Endodermal cell (in vitro differentiated cells): ENCODE data around the gene ATRX. TPM values are rescaled to one million over a fixed set of nuclear protein-coding genes. Genes with fewer than 3 reads are reported as not detected.

Experiments used
- DNase-seq: peaks from one replicate; pipeline ENCODE4 v3.0.0-alpha.2; 2017
- H3K27ac ChIP-seq: 2 replicates; pipeline ENCODE4 v1.5.1; 2013; ENCODE audit warnings: mild to moderate bottlenecking, low read depth, low read length, moderate library complexity
- H3K27me3 ChIP-seq: 2 replicates; pipeline ENCODE4 v1.6.1; 2013; ENCODE audit warnings: mild to moderate bottlenecking, low read length, moderate library complexity; ENCODE audit not compliant: insufficient read depth, control insufficient read depth, poor library complexity, severe bottlenecking
- H3K36me3 ChIP-seq: 2 replicates; pipeline ENCODE4 v1.7.0; 2013; ENCODE audit warnings: mild to moderate bottlenecking, low read length, moderate library complexity; ENCODE audit not compliant: control insufficient read depth, insufficient read depth
- H3K4me1 ChIP-seq: one replicate; pipeline ENCODE4 v1.7.0; 2013; ENCODE audit warnings: low read length; ENCODE audit not compliant: control insufficient read depth, insufficient read depth
- H3K4me3 ChIP-seq: 2 replicates; pipeline ENCODE4 v1.5.1; 2013; ENCODE audit warnings: mild to moderate bottlenecking, low read length, moderate library complexity
- H3K9ac ChIP-seq: 2 replicates; pipeline ENCODE4 v1.6.1; 2013; ENCODE audit warnings: mild to moderate bottlenecking, low read length, moderate library complexity; ENCODE audit not compliant: poor library complexity, severe bottlenecking; ENCODE audit errors: extremely low read depth
- H3K9me3 ChIP-seq: 2 replicates; pipeline ENCODE4 v1.6.1; 2013; ENCODE audit warnings: mild to moderate bottlenecking, low read length, moderate library complexity; ENCODE audit not compliant: control insufficient read depth
- H3K27ac Mint-ChIP-seq: 2 replicates; pipeline ENCODE4 v1.8.0; 2020; ENCODE audit warnings: mixed read lengths
- H3K27me3 Mint-ChIP-seq: 2 replicates; pipeline ENCODE4 v1.8.0; 2021; ENCODE audit warnings: mild to moderate bottlenecking, mixed read lengths; ENCODE audit not compliant: insufficient read depth
- H3K36me3 Mint-ChIP-seq: 2 replicates; pipeline ENCODE4 v1.8.0; 2020; ENCODE audit warnings: low read depth, mixed read lengths
- H3K4me1 Mint-ChIP-seq: 2 replicates; pipeline ENCODE4 v1.8.0; 2020; ENCODE audit warnings: mixed read lengths
- H3K4me3 Mint-ChIP-seq: 2 replicates; pipeline ENCODE4 v1.8.0; 2020; ENCODE audit warnings: mild to moderate bottlenecking, moderate library complexity, mixed read lengths
- H3K9me3 Mint-ChIP-seq: 2 replicates; pipeline ENCODE4 v1.8.0; 2020; ENCODE audit warnings: mild to moderate bottlenecking, mixed read lengths
- WGBS, 2 experiments: methylation state at CpG; one replicate each; pipeline versions ENCODE4 v1.1.5 to v1.1.7; 2013; ENCODE audit warnings: missing lambda C conversion rate in 2 of 2, mixed read lengths in 1 of 2; ENCODE audit not compliant: insufficient coverage in 1 of 2, insufficient read length in 1 of 2; 5-methylcytosine and 5-hydroxymethylcytosine counted together
- total RNA-seq, 2 donors: library from RNA; stranded (reverse); fragmentation: NEBNext Ultra II Directional in 1 of 2; extraction: Animal tissue kit (Norgen Biotek cat#: 25700) in 1 of 2; gene quantifications; 2 replicates in 1 of 2; 3 replicates in 1 of 2; pipeline ENCODE4 v1.2.1, GENCODE V29; 2021
- TF ChIP-seq, protein P1 (sequence below): fragments of 200-600 bp; sonication (generic); conservative IDR thresholded peaks from 2 replicates; pipeline ENCODE4 v1.5.0; 2021; ENCODE audit warnings: antibody characterized with exemption, mild to moderate bottlenecking

Gene ATRX
- total RNA-seq, 2 donors from 2014 or later: 120 to 137 TPM

DNA sequence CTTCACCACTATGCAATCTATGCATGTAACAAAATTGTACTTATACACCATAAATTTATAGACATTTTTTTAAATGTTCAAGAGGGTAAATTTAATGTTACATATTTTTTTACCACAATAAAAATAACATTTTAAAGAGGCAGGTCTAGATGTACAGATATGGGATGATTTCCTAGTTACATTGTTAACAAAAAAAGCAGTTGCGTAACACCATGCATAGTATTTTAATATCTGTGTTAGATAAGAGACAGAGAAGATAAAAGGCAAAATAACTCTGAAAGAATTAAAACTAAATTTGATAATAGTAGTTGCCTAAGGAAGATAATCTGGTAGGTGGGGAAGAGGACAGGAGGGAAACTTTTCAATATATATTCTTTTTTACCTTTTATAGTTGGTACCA, 9.1 kb upstream of the ATRX start:
- no peaks in the 10 kb centered on the region for H3K36me3 ChIP-seq
- Mint-ChIP-seq H3K27me3 (no peaks in the 10 kb centered on the region), H3K4me3 (no peak overlapping the region), H3K9me3 (peaks cover 46% of the 10 kb centered on the region), H3K4me1 (no peaks in the 10 kb centered on the region), H3K27ac (no peak overlapping the region), H3K36me3 (no peaks in the 10 kb centered on the region)
- no peak overlapping the region for H3K9ac ChIP-seq
- no peaks in the 10 kb centered on the region for H3K27me3 ChIP-seq
- H3K4me1 ChIP-seq: no peaks in the 10 kb centered on the region
- WGBS, 2 experiments: 100% methylated on average over 1 of the region's 1 CpG; no CpG with 5 or more reads in 1 of the 2 experiments
- H3K4me3 ChIP-seq: no peak overlapping the region
- DNase-seq: no peak
- TF ChIP-seq, protein P1, sequence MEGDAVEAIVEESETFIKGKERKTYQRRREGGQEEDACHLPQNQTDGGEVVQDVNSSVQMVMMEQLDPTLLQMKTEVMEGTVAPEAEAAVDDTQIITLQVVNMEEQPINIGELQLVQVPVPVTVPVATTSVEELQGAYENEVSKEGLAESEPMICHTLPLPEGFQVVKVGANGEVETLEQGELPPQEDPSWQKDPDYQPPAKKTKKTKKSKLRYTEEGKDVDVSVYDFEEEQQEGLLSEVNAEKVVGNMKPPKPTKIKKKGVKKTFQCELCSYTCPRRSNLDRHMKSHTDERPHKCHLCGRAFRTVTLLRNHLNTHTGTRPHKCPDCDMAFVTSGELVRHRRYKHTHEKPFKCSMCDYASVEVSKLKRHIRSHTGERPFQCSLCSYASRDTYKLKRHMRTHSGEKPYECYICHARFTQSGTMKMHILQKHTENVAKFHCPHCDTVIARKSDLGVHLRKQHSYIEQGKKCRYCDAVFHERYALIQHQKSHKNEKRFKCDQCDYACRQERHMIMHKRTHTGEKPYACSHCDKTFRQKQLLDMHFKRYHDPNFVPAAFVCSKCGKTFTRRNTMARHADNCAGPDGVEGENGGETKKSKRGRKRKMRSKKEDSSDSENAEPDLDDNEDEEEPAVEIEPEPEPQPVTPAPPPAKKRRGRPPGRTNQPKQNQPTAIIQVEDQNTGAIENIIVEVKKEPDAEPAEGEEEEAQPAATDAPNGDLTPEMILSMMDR: no peak
- H3K27ac ChIP-seq: no peak overlapping the region
- H3K9me3 ChIP-seq: no peaks in the 10 kb centered on the region

DNA sequence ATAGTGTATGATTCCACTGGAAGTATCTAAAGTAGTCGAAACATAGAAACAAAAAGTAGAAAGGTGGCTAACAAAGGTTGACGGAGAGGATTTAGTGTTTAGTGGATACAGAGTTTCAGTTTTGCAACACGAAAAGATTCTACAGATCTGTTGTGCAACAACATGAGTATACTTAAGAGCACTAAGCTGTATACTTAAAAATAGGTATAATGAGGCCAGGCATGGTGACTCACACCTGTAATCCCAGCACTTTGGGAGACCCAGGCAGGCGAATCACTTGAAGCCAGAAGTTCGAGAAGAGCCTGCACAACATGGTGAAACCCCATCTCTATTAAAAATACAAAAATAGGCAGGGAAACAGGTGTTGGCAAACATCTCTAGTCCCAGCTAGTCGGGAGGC, 7.9 kb upstream of the ATRX start:
- no peaks in the 10 kb centered on the region for H3K27me3 ChIP-seq
- H3K9ac ChIP-seq: no peak overlapping the region
- no peaks in the 10 kb centered on the region for H3K36me3 ChIP-seq
- DNase-seq: no peak
- H3K4me1 ChIP-seq: no peaks in the 10 kb centered on the region
- H3K4me3 ChIP-seq: no peak overlapping the region
- no peaks in the 10 kb centered on the region for H3K36me3 Mint-ChIP-seq
- TF ChIP-seq, protein P1: no peak
- H3K27ac Mint-ChIP-seq: no peak overlapping the region
- H3K9me3 Mint-ChIP-seq: peaks cover 51% of the 10 kb centered on the region
- H3K9me3 ChIP-seq: no peaks in the 10 kb centered on the region
- H3K27ac ChIP-seq: no peak overlapping the region
- H3K4me1 Mint-ChIP-seq: no peaks in the 10 kb centered on the region
- 88% methylated on average over 6 of the region's 6 CpGs; no CpG with 5 or more reads in 1 of the 2 experiments for WGBS, 2 experiments
- no peaks in the 10 kb centered on the region for H3K27me3 Mint-ChIP-seq
- no peak overlapping the region for H3K4me3 Mint-ChIP-seq

DNA sequence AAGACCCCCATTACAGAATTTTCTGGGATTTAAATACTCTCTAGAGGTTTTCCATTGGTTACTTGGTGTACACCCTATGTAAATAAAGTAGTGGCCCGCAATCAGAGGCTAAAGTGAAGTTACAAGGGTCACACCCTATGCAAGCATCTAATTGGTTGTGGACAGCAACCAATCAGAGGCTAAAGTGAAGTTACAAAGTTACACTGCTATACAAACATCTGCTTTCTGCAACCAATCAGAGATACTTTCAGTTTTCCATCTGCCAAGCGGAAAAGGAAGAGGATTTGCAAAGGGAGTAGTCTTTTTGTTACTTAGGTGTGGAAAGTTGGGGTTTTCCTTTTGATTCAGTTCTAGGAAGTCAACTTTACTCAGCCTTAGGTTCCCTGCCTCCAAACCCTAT, 2.0 kb upstream of the ATRX start:
- H3K4me1 ChIP-seq: no peaks in the 10 kb centered on the region
- Mint-ChIP-seq H3K27me3 (no peaks in the 10 kb centered on the region), H3K9me3 (peaks cover 51% of the 10 kb centered on the region), H3K27ac (no peak overlapping the region), H3K4me3 (no peak overlapping the region), H3K4me1 (no peaks in the 10 kb centered on the region), H3K36me3 (no peaks in the 10 kb centered on the region)
- H3K36me3 ChIP-seq: no peaks in the 10 kb centered on the region
- DNase-seq: no peak
- WGBS, 2 experiments: 100% methylated on average over 1 of the region's 2 CpGs; no CpG with 5 or more reads in 1 of the 2 experiments
- no peaks in the 10 kb centered on the region for H3K27me3 ChIP-seq
- H3K4me3 ChIP-seq: no peak overlapping the region
- TF ChIP-seq, protein P1: no peak
- no peak overlapping the region for H3K27ac ChIP-seq
- H3K9me3 ChIP-seq: no peaks in the 10 kb centered on the region
- H3K9ac ChIP-seq: no peak overlapping the region
